GM10266 (cell line): Measurements from ENCODE around the gene PTPRJ.
A peak's percentile ranks its signal among the peaks of the same experiment; 100 is the strongest.

Experiments
- DNase-seq: peaks from one replicate; pipeline ENCODE4 v3.0.0; 2012; ENCODE audit errors: extremely low spot score
- TF ChIP-seq, protein P1 (sequence below): IDR thresholded peaks from 2 replicates; pipeline ENCODE4 v1.5.1; 2012; ENCODE audit warnings: mild to moderate bottlenecking, low read depth; ENCODE audit not compliant: control insufficient read depth, insufficient read depth; ENCODE audit errors: missing control alignments

PTPRJ gene

DNA sequence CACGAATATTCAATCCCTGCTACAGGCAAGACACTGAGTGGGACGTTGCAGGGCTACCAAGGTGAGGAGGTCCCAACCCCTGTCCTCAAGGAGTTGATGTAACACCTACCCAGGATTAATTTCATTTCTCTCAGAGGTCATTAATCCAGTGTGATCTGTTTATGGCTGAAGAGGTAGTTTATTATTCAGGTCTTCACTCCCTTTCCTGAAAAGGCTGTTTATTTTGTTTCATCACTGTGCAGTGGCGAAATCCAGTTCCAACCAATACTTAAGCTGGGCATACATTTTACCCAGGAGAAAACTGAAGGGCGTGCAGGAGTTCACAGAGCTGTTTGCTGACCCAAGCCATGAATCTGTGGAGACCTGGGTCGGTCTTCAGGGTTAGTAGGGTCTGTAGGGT lies 2.7 kb upstream of the PTPRJ start:
- no peak for DNase-seq
- TF ChIP-seq, protein P1, sequence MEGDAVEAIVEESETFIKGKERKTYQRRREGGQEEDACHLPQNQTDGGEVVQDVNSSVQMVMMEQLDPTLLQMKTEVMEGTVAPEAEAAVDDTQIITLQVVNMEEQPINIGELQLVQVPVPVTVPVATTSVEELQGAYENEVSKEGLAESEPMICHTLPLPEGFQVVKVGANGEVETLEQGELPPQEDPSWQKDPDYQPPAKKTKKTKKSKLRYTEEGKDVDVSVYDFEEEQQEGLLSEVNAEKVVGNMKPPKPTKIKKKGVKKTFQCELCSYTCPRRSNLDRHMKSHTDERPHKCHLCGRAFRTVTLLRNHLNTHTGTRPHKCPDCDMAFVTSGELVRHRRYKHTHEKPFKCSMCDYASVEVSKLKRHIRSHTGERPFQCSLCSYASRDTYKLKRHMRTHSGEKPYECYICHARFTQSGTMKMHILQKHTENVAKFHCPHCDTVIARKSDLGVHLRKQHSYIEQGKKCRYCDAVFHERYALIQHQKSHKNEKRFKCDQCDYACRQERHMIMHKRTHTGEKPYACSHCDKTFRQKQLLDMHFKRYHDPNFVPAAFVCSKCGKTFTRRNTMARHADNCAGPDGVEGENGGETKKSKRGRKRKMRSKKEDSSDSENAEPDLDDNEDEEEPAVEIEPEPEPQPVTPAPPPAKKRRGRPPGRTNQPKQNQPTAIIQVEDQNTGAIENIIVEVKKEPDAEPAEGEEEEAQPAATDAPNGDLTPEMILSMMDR, result no peak

DNA sequence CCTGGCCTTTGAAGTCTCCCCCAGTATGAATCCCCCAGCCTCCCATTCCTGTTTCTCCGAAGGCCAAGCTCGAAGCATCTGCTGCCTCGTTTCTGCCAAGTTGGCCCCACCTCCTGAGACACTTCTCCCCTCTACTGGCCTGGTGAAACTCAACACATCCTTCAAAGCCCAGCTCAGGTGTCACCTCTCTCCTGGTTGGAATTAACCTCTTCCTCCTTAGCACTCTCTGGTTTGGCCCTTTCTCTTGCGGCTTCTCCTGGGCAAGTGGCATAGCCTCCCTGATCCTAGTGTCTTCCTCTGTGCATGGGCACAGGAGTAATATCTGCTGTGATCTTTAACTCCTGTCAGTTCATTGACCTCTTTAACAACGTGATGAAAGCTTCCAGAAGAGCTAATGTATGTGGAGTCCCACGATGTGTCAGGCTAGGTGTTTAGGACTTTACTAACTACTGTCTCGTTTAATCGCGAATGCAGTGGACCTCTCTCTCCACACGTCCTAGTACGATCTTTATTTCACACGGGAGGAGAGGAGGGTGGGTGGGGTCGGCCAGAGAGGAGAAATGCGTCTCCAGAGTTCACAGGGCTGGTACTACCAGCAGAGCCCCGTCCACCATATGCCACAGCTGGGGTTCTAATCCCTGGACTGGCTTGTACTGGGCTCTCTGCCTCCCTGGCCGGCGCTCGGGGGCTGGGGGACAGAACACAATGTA lies 826 bp upstream of the PTPRJ start:
- TF ChIP-seq, protein P1, result no peak
- DNase-seq, result peak; percentile 29

DNA sequence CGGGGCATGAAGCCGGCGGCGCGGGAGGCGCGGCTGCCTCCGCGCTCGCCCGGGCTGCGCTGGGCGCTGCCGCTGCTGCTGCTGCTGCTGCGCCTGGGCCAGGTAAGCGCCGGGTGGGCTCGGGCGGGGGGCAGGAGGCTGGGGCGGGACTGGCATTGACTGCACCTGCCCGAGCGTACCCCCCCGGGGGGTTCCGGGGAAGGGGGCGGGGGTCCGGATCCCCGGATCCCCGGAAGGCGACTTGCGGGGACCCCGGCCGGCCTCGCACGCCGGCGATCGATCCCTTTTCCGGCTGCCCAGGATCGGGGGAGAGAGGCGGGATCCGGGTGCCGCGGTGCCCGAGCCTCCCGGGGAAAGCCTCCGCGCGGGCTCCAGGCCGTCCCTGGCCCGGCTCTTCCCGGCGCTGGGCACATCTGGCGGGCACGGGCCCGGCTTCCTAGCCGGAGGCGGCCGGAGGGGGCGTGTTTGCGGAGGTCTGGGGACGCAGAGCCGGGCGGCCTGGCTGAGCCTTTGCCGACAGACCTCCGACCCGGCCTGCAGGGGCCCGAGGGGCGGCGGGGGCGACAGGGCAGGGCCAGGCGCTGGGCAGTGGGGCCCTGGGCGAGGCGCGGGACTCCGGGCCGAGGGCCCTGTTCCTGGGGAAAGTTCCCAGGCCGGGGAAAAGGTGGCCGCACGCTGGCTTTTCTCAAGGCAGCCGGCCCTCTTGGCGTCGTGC lies 705 bp downstream of the PTPRJ start:
- peak; percentile 68 for DNase-seq

DNA sequence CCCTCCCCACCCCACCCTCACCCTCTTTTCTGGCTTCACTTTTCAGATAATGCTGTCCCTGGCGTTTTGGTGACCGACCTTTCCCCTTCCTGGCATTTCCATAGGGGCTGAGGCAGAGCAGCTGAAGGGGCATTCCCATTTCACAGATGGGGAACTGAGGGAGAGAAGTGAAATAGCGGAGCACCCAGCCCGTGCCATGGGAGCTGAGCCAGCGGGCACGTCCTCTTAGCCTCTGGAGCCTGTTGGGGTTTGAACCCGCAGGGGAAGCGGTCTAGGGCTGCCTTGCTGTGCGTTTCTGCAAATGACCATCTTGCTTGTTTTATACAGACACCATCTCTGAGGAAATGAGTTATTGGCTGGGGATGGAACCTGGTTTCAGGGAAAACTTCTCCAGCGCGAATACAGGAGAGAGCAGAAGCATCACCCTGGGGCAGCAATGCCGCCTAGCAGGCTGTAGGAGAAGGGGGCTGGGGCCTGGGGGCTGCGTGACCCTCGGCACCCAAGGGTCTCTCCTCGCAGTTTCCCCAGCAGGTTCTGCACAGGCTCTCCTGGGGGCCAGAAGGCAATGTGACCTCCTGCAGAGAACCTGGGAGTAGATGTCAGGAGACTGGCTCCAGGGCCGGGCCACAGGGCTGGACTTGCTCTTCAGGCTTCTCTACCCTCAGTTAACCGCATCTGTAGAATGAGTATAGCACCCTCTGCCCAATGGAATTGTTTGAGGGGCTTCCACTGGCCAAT lies 1.5 kb downstream of the PTPRJ start:
- DNase-seq, result peak; percentile 51
- TF ChIP-seq, protein P1, result no peak

More for the DNA sequence above, 705 bp downstream of the PTPRJ start:
- TF ChIP-seq, protein P1, result peak; percentile 23

DNA sequence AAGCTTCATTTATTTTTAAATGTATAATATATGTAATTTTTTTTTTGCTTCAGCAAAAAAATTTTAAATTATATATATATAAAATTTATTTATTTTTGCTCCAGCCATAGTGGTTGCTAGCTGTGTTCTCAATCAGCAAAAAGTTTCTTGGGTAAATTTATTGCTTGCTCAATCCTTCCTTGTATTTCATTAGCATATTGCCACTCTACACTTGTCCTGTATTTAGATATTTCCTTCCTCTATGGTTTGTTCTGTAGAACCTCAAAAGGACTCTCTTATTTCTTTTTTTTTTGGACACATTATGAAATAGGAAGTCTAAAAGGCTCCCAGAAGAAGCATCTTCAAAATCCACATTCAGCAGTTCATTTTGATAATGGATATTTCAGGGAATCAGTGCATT lies 2.3 kb downstream of the PTPRJ start:
- TF ChIP-seq, protein P1, result no peak
- no peak for DNase-seq

DNA sequence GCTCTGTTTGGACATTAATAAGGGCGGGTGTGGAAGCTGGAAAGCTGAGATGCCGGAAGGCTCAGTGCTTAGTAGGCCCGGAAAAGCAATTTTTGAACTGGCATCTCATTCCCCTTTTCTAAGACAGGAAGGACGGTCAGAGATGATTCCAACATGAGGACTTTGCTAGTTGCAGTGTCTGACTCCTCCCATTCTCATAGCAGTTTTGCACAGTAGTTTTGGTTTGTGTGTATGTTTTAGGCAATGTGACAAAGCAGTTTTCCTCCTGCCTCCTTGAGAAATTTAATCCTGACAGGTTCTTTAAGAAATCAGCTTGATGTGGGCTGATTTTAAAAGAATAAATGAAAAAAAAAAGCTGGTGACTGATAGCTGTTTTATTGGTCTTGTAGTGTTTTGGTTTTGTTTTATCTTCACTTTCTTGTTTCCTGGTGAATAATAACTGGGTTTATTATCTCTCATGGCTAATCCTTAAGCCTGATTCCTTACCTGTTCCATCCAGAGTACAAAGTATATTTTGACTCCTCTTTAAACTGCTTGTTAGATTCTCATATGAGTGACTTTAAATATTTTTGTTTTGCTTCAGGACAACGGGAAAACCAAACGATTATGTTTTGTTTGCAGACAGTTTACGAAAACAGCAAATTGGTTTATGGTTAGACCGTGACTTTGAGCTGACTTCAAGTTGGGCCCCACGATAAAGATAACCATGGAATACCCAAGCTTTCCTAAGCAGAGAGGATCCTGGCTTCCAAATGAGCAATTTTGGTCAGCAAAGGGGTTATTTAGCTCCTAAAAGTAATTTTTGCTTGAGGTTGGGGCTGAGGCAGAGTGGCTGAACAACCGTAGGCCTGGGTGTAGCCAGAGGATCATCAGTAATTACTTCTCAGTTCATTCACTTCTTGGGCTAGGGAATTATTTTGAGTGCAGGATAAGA lies 3.4 kb downstream of the PTPRJ start:
- TF ChIP-seq, protein P1, result no peak
- DNase-seq, result no peak
